Epithelial cell of esophagus (primary cell): ENCODE measurements around the gene SH3PXD2A.
A peak's percentile ranks its signal among the peaks of the same experiment; 100 is the strongest.

ENCODE experiments used
- DNase-seq: peaks from one replicate; pipeline ENCODE4 v3.0.0; 2010; ENCODE audit warnings: low read depth
- H3K4me3 ChIP-seq: 2 replicates; pipeline ENCODE4 v1.5.1; 2011; ENCODE audit warnings: mild to moderate bottlenecking, low read length, control low read depth
- TF ChIP-seq, protein P1 (sequence below): IDR thresholded peaks from 2 replicates; pipeline ENCODE4 v1.5.1; 2011; ENCODE audit warnings: low read depth, mild to moderate bottlenecking, low read length, control low read depth, inconsistent platforms; ENCODE audit not compliant: insufficient read depth; ENCODE audit errors: missing control alignments

SH3PXD2A gene

DNA sequence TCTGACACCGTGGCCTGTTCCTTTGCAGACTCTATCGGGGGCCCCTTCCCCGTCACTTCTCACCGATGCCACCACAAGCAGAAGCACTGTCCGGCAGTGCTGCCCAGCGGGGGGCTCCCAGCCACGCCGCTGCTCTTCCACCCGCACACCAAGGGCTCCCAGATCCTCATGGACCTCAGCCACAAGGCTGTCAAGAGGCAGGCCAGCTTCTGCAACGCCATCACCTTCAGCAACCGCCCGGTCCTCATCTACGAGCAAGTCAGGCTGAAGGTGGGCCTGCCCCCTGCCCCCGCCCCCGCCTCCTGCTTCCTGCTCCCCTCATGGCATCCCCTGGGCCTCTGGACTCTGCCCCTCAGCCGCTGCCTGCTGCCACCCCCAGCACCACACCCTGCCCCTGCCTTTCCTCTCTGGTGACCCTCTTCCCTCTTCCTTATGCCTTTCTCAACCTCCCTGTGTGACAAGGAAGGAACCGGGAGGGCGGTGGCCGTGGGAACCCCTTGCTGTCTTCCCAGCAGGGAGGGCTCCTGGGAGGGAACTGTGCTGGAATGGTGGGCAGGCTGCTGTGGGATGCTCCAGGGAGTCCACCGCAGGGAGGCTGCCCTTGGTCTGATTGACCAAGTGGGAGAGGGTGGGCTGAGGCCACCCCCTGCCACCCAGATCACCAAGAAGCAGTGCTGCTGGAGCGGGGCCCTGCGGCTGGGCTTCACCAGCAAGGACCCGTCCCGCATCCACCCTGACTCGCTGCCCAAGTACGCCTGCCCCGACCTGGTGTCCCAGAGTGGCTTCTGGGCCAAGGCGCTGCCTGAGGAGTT, 284.3 kb downstream of the SH3PXD2A start:
- H3K4me3 ChIP-seq: no peak overlapping the region
- DNase-seq: no peak
- TF ChIP-seq, protein P1, sequence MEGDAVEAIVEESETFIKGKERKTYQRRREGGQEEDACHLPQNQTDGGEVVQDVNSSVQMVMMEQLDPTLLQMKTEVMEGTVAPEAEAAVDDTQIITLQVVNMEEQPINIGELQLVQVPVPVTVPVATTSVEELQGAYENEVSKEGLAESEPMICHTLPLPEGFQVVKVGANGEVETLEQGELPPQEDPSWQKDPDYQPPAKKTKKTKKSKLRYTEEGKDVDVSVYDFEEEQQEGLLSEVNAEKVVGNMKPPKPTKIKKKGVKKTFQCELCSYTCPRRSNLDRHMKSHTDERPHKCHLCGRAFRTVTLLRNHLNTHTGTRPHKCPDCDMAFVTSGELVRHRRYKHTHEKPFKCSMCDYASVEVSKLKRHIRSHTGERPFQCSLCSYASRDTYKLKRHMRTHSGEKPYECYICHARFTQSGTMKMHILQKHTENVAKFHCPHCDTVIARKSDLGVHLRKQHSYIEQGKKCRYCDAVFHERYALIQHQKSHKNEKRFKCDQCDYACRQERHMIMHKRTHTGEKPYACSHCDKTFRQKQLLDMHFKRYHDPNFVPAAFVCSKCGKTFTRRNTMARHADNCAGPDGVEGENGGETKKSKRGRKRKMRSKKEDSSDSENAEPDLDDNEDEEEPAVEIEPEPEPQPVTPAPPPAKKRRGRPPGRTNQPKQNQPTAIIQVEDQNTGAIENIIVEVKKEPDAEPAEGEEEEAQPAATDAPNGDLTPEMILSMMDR: no peak

DNA sequence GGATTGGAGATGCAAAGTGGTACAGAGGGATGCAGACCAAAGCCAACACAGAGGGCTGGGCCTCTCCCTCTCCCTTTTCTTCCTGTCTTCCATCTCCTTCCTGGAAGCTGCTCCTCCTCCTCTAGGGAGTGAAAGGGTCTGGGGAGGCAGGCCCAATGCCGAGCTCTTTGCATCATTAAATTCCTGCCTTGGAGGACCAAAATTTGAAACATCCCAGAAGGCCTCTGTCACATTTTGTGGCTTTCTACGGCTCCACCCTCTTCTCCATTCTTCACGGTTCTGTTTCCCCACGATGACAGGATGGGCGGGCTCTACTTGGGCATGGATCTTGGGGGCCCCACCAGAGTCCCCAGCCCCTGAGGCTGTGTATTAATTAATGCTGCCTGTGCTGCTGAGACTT, 285.5 kb downstream of the SH3PXD2A start:
- DNase-seq: no peak
- no peak overlapping the region for H3K4me3 ChIP-seq
- TF ChIP-seq, protein P1: no peak

DNA sequence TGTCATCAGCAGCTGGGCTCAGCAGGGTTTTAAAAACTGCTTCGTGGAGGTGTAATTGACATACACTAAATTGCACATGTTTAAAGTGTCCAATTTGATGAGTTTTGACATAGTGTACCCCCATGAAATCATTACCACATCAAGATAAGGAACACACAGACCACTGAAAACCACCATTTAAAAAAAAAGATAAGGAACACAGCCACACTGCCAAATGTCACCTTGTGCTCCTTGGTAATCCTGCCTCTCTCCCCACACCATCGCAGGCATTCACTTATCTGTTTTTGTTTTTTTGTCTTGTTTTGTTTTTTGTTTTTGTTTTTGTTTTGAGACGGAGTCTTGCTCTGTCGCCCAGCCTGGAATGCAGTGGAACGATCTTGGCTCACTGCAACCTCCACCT, 286.9 kb downstream of the SH3PXD2A start:
- DNase-seq: no peak
- TF ChIP-seq, protein P1: no peak
- H3K4me3 ChIP-seq: no peak overlapping the region

DNA sequence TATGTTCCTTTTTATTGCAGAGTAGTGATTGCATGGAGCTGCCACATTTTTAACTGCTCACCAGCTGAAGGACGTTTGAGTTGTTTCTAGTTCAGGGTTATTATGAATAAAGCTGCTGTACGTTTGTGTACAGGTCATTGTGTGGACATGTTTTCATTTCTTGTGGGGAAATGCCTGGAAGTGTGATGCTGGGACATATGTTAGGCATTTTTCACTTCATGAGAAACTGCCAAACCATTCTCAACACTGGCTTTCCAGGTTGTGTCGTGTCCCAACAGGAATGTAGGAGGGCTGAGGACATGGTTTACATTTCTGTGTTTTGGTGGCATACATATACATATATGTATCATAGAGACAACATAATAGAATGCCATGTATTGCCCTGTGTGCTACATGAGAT, 288.8 kb downstream of the SH3PXD2A start:
- DNase-seq: peak; percentile 72
- TF ChIP-seq, protein P1: no peak
- H3K4me3 ChIP-seq: no peak overlapping the region

DNA sequence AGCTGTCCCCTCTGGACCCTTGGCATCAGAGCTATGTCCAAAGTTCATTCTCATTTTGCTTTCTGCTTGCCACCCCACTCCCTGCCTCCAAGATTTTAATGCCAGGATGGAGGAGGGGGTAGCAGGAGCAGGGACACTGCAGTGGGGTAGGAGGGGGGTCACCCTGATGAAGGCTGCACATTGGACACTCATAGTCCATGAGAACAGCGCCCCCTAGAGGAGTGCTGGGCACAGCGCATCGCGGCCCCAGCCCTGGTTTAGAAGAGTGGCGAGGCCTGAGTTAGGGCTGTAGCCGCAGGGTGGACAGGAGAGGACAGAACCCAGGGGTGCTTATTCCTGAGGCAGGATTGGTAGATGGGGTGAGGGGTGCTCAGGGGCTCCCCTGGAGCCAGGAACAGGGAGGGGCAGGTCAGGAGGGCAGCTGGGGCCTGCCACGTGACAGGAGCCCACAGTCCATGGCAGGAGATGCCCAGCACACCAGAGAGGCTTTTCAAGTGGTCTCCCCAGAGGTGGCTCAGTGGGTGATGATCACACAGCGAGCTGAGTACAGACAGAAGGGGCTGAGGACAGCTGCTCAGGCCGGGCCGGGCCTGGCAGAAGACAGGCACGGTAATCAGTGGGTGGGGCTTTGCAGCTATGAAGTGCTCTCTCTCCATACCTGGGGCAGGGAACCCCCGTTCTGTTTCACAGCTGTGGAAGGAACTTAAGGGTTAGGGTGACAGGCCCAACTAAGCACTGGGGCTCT, 290.4 kb downstream of the SH3PXD2A start:
- H3K4me3 ChIP-seq: no peak overlapping the region
- peak; percentile 20 for DNase-seq
- TF ChIP-seq, protein P1: peak; percentile 60

DNA sequence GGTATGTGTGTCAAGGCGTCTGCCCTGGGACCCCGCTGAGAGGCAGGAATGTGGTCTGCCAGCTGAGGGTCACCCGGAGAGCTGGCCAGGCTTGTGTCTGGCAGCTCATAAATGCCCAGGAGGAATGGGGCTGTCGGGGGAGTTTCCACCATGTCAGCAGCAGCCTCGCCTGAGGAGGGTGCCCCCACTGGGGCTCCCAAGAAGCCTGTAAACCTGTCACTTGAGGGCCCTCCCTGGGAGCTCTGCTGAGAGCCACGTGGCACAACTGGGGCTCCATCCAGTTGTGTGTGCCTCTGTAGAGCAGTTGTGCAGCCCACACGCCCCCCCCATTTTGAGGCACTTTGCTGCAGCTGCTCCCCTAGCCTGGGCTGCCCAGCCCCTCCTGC, 291.3 kb downstream of the SH3PXD2A start:
- TF ChIP-seq, protein P1: no peak
- no peak for DNase-seq
- H3K4me3 ChIP-seq: no peak overlapping the region
